NCI-H2171 treated with DMSO at 0.1 percent for 48 hours (cell line): ENCODE measurements around the gene CPLX1.
A peak's percentile ranks its signal among the peaks of the same experiment; 100 is the strongest.
"Not testable (repeated sequence)": the region's sequence is repeated elsewhere in the genome, so short reads cannot be mapped to it uniquely, and the experiment has no call there.

ENCODE experiments used
- DNase-seq: peaks from one replicate; lab custom pipeline; 2025; lab: John Stamatoyannopoulos, UW

CPLX1 gene

DNA sequence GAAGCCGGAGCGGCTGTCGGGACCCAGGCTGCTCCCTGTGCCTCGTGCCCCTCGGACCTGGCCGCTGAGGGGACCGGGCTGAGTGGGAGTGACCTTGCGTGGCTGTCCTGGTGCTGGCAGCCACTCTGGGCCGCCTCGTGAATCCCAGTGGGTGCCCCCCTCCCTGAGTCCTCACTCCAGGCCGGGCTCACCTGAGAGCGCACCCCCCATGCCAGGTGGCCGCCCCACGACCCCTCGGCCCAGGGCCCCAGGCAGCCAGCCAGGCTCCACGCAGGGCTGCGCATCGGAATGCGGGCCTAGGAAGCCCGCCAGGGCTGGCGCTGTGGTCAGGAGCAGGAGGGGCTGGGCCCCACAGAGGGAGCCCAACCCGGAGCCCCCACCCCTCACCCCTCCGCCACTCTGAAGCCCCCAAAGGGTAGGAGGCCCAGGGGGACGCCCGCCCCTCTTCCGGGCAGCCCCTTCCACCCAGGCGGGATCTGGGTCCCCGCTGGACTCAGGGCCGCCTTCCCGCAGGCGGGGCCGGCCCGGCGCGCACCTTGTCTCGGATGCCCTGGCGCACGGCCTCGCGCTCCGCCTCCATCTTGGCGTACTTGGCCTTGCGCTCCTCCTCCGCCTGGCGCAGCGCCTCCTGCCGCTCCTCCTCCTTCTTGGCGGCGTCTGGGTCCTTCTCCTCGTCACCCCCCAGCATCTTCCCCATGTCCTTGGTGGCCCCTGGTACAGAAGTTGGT, 33.9 kb downstream of the CPLX1 start:
- no peak for DNase-seq

DNA sequence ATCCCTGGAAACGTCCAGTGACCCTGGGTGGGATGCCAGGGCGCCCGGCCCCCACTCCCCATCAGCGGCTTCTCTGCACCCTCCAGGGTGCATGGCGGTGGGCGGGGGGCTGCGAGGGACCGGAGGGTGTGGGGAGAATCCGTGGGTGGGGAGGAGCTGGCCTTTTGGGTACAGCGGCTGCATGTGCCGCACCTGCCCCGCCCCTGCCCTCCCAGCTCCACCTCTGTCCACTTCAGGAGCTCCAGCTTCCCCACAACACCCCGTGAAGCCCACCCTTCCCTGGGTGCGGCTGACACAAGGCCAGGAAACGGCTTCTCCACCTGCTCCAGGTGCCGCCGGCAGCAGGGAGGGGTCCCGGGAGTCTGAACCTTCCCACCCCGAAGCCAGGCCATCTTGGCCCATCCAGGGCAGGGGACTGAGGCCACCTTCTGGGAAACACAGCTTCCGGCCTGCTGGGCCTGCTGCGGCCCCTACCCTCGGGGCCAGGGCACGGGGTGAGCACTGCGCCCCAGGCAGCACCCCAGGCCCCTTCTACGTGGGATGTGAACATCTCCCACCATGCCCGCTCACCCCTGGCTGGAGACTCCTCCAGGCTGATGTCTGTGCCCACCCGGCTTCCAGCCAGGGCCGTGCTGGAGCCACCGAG, 34.6 kb downstream of the CPLX1 start:
- DNase-seq: no peak

DNA sequence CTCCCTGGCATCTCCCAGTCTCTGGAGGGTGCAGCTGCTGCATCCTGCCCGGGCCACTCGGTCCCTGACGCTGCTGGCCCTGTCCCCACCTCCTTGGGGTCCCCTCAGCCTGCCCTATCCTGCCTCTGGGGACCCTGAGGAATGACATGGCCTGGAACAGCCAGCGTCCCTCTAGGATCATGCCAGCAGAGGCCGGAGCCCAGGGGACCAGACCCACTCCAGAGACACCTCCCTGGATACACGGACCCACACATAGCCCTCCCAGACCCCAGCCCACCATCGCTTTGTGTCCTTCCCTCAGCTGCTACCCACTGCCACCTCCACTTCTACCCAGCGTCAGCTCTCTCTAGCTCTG, 35.5 kb downstream of the CPLX1 start:
- DNase-seq: no peak

DNA sequence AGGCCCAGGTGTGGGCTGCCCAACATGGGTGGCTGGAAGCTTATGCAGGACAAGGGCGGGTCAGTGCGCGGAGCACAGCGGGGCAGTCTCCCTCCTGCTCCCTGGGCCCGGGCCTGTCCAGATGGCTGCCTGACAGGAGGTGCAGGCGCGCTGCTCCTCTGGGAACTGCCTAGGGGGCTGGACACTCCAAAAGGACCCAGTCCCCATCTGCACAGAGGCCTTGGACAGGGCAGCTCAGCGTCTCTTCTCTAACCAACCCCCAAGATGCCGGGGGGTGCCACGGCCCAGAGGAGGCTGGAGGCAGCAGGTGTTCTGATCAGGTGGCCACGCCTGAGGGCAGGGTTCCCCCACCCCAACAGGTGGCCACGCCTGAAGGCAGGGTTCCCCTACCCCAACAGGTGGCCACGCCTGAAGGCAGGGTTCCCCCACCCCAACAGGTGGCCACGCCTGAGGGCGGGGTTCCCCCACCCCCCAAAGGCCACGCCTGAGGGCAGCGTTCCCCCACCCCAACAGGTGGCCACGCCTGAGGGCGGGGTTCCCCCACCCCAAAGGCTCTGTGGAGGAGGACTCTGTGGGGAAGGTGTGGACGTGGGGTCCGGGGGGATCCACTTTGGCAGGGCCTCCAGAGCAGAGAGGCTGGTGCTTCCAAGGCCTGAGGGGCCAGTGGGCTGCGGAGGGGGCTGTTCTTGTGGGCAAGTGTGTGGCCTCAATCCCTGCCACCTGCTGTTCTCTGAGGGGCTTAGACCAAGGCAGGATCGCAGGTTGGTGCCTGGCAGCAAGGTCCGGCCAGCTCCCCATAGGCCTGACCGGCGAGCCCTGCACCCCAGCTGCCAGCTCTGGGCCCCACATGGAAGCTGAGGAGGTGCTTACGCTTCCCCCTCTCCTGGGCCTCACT, 36.1 kb downstream of the CPLX1 start:
- DNase-seq: no peak

DNA sequence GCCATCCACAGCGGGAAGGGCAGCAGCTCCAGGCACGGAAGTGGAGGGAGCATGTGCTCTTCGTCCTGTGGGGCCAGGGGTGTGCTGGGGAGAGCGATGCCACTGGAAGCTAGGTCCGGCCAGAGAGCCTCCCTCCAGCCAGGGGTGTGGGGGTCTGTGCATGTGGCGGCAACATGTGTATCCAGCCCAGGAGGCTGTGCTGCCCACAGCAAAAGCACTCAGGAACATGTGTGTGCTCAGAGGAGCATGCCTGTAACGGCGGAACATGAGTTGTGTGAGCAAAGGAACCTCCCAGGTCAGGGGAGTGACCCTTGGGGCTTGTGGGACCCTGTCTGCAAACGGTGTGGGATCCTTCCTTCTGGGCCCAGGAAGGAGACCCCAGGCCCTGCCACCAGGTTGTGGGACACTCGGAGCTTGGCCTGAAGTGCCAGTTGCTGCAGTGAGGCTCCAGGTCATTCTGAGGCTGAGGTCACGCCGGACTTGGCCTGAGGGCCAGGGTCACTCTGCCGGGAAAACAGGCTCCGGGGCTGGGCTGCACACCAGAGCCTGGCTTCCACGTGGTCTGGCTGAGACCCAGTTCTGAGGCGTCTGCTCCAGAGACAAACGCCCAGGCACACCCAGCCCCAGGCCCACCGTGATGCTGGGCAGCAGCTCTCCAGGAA, 37.2 kb downstream of the CPLX1 start:
- no peak for DNase-seq

DNA sequence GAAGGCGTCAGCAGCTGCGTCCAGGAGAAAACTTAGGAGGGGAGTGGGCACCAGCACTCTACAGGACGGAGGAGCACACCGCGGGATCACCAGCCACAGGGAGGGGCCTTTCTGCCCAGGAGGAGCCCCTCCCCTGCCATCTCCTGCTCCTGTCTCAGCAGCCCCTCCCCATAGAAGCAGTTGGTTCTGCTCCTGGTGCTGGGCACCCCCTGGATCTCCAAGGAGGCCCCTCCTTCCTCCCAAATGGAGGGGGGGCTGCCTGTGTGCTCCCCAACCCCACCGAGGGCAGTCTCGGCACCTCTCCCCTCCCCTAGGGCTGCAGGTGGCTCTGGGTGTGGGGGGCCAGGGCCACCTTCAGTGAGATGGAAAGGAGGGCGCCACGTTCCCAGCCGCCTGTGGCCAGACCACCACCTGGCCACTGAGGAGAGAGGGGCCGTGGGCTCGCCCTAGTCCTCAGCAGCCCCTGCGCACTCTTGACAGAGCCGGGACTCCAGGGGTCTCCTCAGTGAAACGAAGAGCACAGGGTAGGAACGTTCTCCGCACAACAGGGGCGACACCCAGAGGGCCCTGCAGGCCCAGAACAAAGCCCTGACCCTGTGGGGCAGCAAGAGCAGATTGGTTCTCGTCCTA, 37.8 kb downstream of the CPLX1 start:
- no peak for DNase-seq

DNA sequence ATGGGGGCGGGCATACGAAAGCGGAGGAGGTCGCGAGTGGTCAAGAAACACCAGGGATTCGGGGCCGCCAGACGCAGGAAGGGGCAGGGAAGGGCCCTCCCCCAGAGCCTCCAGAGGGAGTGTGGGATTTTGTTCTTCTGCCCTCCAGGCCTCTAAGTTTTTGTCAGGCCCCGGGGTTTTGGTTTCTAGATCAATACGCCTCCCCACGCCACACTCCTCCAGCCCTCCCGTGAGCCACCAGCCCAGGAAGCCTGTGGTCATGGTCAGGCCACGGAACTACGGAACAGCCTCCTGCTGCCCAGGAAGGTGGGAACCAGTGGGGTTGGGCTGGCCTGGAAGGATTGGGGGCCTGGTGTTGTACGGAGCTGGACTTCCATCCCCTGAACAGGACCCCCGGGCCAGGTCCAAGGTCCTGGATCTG, 38.4 kb downstream of the CPLX1 start:
- no peak for DNase-seq

DNA sequence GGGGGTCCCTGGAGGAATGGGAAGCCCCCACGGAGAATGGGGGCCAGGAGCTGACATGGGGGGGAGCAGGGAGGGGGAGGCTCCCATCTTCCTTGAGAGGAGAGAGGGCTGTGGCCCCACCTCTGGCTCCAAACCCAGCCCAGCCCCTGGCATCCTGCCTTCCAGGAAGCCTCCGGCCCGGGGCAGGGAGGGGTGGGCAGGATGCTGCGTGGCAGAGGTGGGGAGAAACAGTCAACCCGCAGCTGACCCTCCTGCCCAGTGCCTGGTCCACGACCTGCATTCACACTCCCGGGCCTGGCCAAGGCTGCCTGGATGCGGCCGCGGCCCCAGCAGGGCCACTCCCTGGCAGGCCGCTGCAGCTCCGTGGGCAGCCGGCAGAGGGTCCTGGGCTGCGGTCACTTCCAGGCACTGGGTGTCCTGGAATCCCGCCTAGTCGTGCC, 39.0 kb downstream of the CPLX1 start:
- no peak for DNase-seq

DNA sequence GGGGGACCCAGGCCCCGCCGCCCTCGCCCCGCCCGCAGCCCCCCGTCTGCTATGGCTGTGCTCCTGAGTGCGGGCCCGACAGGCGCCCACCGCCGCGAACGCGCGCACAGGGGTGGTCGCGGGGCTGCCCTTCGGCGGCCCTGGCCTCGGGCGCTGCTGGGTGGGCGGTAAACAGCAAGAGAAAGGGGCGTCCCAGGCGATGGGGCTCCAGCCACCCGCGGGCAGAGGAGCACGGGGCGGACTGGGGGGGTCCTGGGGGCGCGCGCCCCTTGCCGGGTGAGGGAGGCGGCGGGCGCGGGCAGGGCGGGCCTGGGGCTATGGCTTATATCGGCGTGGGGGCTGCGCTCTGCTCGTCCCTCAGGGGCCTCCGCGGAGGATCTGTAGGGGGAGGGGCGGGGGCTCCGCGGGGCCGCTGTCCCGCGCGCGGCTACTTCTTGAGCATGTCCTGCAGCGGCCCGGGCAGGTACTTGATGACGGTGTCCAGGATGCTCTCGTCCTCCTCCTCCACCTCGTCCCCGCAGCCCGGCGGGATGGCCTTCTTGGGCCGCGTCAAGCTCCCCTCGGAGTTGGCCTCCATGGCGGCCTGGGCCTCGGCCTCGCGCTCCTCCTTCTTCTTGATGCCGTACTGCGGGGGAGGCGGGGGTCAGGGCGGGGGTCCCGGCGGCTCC, 39.7 kb downstream of the CPLX1 start:
- DNase-seq: no peak

DNA sequence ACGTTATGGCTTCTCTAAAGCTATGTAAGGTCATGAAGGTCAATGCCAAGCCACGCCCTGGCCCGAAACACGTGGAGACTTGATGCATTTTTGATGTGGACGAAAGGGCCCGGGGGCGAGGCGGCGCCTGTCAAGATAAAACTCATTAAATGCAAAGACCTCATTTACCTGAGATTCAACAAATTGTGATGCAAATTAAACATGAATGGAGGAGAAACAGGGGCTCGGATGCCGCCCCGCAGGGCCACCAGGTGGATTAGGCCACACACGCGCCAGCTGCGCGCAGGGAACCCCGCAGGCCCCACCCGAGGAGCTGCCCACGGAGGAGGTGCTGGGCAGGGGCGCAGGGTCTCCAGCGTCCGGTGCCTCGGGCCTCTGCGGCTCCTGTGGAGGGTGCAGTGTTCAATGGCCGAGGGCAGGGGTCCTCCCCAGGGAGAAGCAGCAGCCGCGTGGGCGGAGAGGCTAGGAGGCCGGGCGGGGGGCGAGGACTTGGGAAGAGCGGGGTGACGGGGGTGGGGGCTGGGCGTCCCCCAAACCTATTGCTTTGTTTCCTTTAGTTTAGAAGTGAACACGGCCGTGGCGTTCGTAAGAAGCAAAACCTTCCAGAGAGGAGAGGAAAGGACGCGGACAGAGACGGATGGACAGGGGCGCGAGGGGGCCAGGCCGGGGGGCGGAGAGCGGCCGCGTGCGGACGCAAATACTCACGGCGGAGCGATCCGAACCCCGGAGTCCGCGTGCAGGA, 40.4 kb downstream of the CPLX1 start:
- no peak for DNase-seq

DNA sequence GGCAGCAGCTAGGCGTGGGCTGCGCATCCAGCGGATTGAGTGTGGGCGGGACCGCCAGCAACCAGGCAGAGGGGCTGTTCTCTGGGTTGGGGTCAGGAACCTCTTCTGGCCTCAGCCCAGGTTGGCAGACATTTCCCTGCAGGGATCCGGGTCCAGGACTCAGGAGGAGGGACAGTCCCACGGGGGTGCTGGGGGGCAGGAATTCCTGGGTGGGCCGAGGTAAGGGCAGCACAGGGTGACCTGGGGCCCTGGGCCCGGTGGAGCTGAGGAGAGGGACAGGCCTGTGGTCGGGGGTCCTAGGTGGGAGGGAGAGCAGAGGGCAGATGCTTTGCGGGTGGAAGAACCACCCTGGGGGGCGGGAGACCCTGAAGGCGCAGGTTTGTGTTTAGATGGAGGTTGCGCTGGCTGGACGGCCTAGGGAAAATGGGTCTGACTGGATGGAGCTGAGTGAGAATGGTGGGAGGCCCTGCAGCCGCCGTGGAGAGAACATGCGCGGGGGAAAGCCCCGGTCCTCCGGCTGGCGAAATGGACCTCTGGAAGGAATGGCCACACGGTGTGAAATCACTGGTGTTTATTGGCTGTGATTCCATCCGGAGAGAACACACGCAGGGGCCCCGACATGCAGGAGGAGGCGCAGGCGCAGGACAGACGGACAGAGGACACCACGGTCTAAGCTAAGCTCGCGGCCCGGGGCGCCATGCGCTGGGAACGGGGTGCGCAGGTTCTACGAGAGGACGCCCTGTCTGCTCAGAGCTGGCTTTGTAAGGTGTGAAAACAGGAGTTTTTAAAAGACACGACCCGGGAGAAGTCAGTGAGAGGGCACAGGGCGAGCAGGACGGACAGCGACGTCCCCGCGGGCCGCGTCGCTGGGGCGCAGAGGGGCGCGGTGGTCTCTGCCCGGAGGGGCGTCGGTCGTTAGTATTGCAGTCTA, 41.3 kb downstream of the CPLX1 start:
- no peak for DNase-seq

DNA sequence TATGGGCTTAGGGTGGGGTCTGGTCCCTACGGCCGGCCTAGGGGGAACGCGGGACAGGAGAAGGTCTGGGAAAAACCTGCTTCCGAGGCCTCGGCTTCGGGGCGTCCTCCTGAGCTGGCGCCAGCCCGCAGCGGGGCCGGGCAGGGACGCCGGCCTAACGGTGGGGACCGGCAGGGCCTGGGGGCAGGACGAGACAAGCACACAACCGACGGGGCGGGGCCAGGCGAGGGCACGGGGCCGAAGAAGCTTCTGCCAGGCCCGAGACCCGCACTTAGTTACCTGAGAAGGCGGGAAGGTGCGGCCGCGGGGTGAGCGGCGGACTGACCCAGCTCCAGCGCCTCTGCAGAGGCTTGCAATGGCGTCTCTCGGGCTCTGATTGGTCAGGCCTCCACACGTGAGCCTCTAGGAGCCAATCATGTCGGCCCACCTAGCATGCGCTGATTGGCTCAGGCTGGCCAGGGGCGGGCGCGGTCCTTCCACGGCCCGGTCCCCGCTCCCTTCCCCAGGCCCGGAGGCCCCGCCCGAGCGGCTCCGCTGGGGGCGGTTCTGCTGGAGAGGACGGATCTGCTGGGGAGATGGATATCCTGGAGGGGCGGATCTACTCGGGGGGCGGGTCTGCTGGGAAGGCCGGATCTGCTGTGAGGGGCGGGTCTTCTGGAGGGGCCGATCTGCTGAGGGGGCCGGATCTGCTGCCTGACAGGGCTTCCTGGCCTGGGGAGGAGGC, 44.3 kb downstream of the CPLX1 start:
- peak; percentile 89 for DNase-seq

DNA sequence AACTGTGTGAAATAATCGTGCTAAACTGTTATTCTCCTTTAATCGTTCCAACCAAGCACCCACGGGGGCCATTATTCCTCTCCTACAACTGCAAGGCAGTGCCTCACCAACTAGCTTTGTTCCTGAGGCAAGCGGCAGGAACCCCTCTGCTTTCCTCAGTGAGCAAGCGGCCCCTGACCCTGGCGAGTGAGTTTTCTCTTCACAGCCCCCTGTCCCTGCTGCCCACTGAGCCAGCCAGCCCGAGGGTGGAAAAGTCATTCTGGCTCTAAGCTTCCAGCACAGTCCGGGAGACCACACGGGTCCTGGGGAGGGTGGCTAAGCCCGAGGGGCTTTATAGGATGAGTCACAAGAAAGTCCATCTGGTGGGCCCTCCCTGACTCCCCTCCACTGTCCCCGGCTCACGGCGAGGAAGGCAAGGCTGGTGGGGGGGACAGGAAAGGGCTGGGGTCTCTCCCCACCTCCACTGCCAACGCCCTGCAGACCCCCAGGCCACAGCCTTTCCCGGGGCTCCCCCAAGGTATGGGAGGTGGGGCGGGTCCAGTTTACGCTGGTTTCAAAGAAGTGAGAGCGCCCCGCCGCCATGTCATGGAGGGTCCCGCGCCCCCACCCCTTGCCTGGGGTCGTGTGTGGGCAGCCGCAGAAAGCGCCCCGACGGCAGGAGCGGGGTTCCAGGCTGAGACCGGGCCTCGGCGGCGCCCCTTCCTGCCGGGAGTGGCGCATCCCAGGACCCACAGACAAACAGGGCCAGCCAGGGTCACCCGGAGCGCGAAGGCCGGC, 45.0 kb downstream of the CPLX1 start:
- no peak for DNase-seq

DNA sequence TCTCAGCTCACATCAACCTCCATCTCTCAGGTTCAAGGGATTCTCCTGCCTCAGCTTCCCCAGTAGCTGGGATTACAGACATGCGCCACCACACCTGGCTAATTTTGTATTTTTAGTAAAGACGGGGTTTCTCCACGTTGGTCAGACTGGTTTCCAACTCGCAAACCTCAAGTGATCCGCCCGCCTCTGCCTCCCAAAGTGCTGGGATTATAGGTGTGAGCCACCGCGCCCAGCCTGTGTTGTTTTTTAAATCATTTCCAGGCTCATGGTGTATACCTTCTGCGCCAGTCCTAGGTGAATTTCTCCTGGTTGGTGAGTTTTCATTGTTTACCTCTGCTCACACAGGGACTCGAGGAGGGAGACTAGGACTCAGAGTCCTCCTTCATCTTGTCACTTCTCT, 45.7 kb downstream of the CPLX1 start:
- DNase-seq: not testable (repeated sequence)

DNA sequence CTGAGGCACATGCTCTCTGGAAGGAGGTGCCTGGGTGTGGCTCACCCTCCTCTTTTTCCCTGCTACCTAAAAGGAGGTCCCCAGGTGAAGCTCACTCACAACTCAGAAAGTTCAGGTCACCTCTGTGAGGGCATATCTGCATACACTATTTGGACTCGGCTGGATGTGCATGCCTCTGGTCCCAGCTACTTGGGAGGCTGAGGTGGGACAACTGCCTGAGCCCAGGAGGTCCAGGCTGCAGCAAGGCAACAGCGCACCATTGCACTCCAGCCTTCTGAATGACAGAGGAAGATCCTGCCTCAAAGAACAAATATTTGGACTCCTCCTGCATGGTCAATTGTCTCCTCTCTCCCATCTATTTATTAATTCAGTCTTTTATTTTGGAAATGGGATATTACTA, 46.4 kb downstream of the CPLX1 start:
- DNase-seq: no peak

DNA sequence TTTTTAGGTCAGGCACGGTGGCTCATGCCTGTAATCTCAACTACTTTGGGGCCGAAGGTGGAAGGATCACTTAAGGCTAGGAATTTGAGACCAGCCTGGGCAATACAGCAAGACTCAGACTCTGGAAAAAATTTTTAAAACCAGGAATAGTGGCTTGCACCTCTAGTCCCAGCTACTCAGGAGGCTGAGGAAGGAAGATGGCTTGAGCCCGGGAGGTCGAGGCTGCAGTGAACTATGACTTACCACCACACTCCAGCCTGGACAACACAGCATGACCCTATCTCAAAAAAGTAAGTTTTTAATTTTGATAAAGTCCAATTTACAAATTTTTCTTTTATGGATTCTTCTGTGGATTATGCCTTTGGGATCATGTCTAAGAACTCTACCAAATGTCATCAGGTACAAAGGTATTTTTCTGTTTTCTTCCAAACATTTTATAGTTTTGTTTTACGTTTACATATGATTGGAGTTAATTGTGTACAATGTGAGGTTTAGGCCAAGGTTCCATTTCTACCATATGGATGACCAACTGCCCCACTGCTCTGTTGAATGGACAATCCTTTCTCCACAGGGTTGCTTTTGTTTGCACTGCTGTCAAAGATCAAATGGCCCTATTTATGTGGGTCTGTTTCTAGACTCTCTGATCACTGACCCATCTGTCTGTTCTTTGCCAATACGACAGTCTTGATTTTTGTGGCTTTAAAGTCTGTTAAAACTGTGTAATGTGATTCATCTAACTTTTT, 48.2 kb downstream of the CPLX1 start:
- no peak for DNase-seq

DNA sequence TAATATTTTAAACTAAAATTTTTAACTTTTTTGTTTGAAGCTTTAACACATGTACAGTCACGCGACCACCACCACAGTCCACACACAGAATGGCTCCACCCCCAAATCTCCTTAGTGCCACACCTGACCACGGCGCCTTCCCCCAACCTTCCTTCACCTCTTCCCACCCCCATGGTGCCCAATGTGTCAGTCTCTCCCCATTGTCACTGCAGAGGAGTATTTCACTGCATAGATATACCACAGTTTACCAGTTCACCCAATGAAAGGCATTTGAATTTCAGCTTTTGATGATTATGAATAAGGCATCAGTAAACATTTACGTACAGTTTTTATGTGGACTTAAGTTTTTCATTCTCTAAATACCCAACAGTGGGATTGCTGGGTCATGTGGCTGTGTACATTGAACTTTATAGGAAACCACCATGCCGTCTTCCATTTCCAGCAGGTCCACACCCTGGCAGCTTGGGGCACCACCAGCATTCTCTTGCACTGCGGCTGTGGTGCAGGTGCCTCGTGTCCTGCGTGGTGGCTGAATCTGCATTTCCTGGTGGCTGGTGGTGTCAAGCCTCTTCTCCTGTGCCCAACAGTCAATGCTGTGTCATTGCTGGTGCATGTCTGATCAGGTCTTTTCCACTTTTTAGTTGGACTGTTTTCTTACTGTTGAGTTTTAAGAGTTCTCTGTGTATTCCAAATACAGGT, 49.0 kb downstream of the CPLX1 start:
- no peak for DNase-seq
